Astrocyte (in vitro differentiated cells and primary cell): ENCODE results near the gene ADAMTS6.

Experiments used
- CTCF ChIP-seq: IDR thresholded peaks from 2 replicates; pipeline ENCODE4 v1.5.1; 2011; ENCODE audit warnings: low read depth, mild to moderate bottlenecking, inconsistent platforms, low read length, moderate library complexity; ENCODE audit not compliant: insufficient read depth
- EZH2 ChIP-seq: IDR thresholded peaks from 2 replicates; pipeline ENCODE4 v1.6.1; 2012; ENCODE audit warnings: mild to moderate bottlenecking, low read length, inconsistent platforms; ENCODE audit not compliant: insufficient read depth

- TF ChIP-seq CTCF: no peak
- no peak for TF ChIP-seq EZH2
Observed at GRCh38 chr5:65359569-65359968, 122.2 kb downstream of the ADAMTS6 start.
